Measurements from ENCODE around the gene ATP5F1D. TPM values are rescaled to one million over a fixed set of nuclear protein-coding genes. Genes with fewer than 3 reads are reported as not detected.

Gene ATP5F1D
- total RNA-seq, 1 donor from 2014 or later = 213 TPM

- no peak for DNase-seq (ENCODE audit: low spot score)
Observed at GRCh38 chr19:1232652-1233072, 8.9 kb upstream of the ATP5F1D start.

GRCh38 chr19:1233115-1233667 is 8.4 kb upstream of the ATP5F1D start:
- DNase-seq (ENCODE audit: low spot score) = no peak

GRCh38 chr19:1234051-1234954 is 7.2 kb upstream of the ATP5F1D start:
- no peak for DNase-seq (ENCODE audit: low spot score)

GRCh38 chr19:1234955-1235380 is 6.6 kb upstream of the ATP5F1D start:
- no peak for DNase-seq (ENCODE audit: low spot score)

- no peak for DNase-seq (ENCODE audit: low spot score)
Observed at GRCh38 chr19:1235625-1236538, 5.7 kb upstream of the ATP5F1D start.

- no peak for DNase-seq (ENCODE audit: low spot score)
Observed at GRCh38 chr19:1236576-1236975, 5.0 kb upstream of the ATP5F1D start.

- DNase-seq (ENCODE audit: low spot score) = no peak
Observed at GRCh38 chr19:1237027-1237659, 4.4 kb upstream of the ATP5F1D start.

GRCh38 chr19:1237754-1238368 is 3.7 kb upstream of the ATP5F1D start, which contains the start of gene CBARP:
TSS of gene CBARP (minus strand) at chr19:1238005. CDS start at chr19:1236100, 1,905 bp downstream.
- DNase-seq (ENCODE audit: low spot score) = no peak

- DNase-seq (ENCODE audit: low spot score) = no peak
Observed at GRCh38 chr19:1238369-1239303, 2.9 kb upstream of the ATP5F1D start.

- no peak for DNase-seq (ENCODE audit: low spot score)
Observed at GRCh38 chr19:1239420-1239795, 2.1 kb upstream of the ATP5F1D start.

GRCh38 chr19:1239796-1240737 is 1.5 kb upstream of the ATP5F1D start:
- peak; percentile 88 for DNase-seq (ENCODE audit: low spot score)

- no peak for DNase-seq (ENCODE audit: low spot score)
Observed at GRCh38 chr19:1240925-1241324, 626 bp upstream of the ATP5F1D start.

GRCh38 chr19:1243768-1244692 is 2.5 kb downstream of the ATP5F1D start:
- DNase-seq (ENCODE audit: low spot score) = peak; percentile 89

GRCh38 chr19:1244693-1245451 is 3.3 kb downstream of the ATP5F1D start:
- DNase-seq (ENCODE audit: low spot score) = no peak

- no peak for DNase-seq (ENCODE audit: low spot score)
Observed at GRCh38 chr19:1245494-1246264, 4.1 kb downstream of the ATP5F1D start.
